DOHH2 (cell line): ENCODE data around the gene GPR61.

ENCODE experiments used
- H3F3A ChIP-seq: fragments of 200-600 bp; sonication (generic), shearing (Covaris generic); 2 replicates; pipeline ENCODE4 v1.6.0; 2016; ENCODE audit warnings: antibody characterized with exemption, mild to moderate bottlenecking; ENCODE audit not compliant: control insufficient read depth, insufficient read depth
- H3K27ac ChIP-seq: fragments of 200-600 bp; sonication (generic); 2 replicates; pipeline ENCODE4 v1.5.1; 2014; ENCODE audit warnings: low read depth, mild to moderate bottlenecking, low read length, moderate library complexity
- H3K27me3 ChIP-seq: fragments of 200-600 bp; sonication (generic); 2 replicates; pipeline ENCODE4 v1.6.1; 2014; ENCODE audit warnings: mild to moderate bottlenecking, low read length, mixed read lengths; ENCODE audit not compliant: control insufficient read depth
- H3K36me3 ChIP-seq: fragments of 200-600 bp; sonication (generic); 2 replicates; pipeline ENCODE4 v1.6.1; 2014; ENCODE audit warnings: mild to moderate bottlenecking, low read length, moderate library complexity, mixed read lengths; ENCODE audit not compliant: control insufficient read depth
- H3K4me1 ChIP-seq: fragments of 200-600 bp; sonication (generic); 2 replicates; pipeline ENCODE4 v1.6.1; 2014; ENCODE audit warnings: mild to moderate bottlenecking, low read length, mixed read lengths; ENCODE audit not compliant: control insufficient read depth
- H3K4me2 ChIP-seq: fragments of 200-600 bp; sonication (generic); 2 replicates; pipeline ENCODE4 v1.6.0; 2014; ENCODE audit warnings: mild to moderate bottlenecking, low read length, moderate library complexity
- H3K4me3 ChIP-seq: fragments of 200-600 bp; sonication (generic); 2 replicates; pipeline ENCODE4 v1.5.1; 2014; ENCODE audit warnings: mild to moderate bottlenecking, low read length, mixed read lengths
- H3K79me2 ChIP-seq: fragments of 200-600 bp; sonication (generic); 2 replicates; pipeline ENCODE4 v1.6.1; 2014; ENCODE audit warnings: mild to moderate bottlenecking, low read length, mixed read lengths; ENCODE audit not compliant: control insufficient read depth
- H3K9me2 ChIP-seq: fragments of 200-600 bp; sonication (generic); replicated peaks from 2 replicates; pipeline ENCODE4 v1.6.1; 2014; ENCODE audit warnings: mild to moderate bottlenecking, low read length, mixed read lengths; ENCODE audit not compliant: control insufficient read depth
- H3K9me3 ChIP-seq: fragments of 200-600 bp; sonication (generic); 2 replicates; pipeline ENCODE4 v1.6.1; 2014; ENCODE audit warnings: antibody characterized with exemption, low read length, mixed read lengths; ENCODE audit not compliant: control insufficient read depth, insufficient read depth
- H4K20me1 ChIP-seq: fragments of 200-600 bp; sonication (generic); 2 replicates; pipeline ENCODE4 v1.6.0; 2014; ENCODE audit warnings: low read depth, mild to moderate bottlenecking, antibody characterized with exemption, low read length, moderate library complexity; ENCODE audit not compliant: control insufficient read depth, insufficient read depth
- CTCF ChIP-seq: fragments of 200-600 bp; sonication (generic); IDR thresholded peaks from one replicate; pipeline ENCODE4 v1.5.1; 2014; ENCODE audit warnings: antibody characterized with exemption, mild to moderate bottlenecking, low read depth, low read length; ENCODE audit not compliant: poor library complexity, severe bottlenecking
- EZH2phosphoT487 ChIP-seq: fragments of 200-600 bp; sonication (generic); IDR thresholded peaks from 2 replicates; pipeline ENCODE4 v1.6.1; 2017; ENCODE audit warnings: borderline replicate concordance, mild to moderate bottlenecking, antibody characterized with exemption, low read length, moderate library complexity, mixed read lengths

GPR61 gene

GRCh38 chr1:109539676-109540075 lies at the start of gene GPR61:
TSS of gene GPR61 (plus strand) at chr1:109539872. CDS start at chr1:109543023, 3,151 bp downstream.
- peaks cover 11% of the 10 kb centered on the region; the same call in 1 of the 2 replicates for H3K27me3 ChIP-seq
- H3K4me2 ChIP-seq: no peak within 1 kb of the TSS
- no peaks in the 10 kb centered on the region for H3F3A ChIP-seq
- no peaks in the 10 kb centered on the region for H3K79me2 ChIP-seq
- TF ChIP-seq EZH2phosphoT487: no peak
- no peak for TF ChIP-seq CTCF
- H4K20me1 ChIP-seq: no peaks in the 10 kb centered on the region
- no peak within 1 kb of the TSS for H3K4me3 ChIP-seq
- no peaks in the 10 kb centered on the region for H3K4me1 ChIP-seq
- H3K36me3 ChIP-seq: no peaks in the 10 kb centered on the region
- no peaks in the 10 kb centered on the region for H3K9me3 ChIP-seq
- no peaks in the 10 kb centered on the region for H3K9me2 ChIP-seq
- no peak within 1 kb of the TSS for H3K27ac ChIP-seq

GRCh38 chr1:109490029-109490933 lies 49.4 kb upstream of the GPR61 start:
- H3K27me3 ChIP-seq: no peaks in the 10 kb centered on the region

GRCh38 chr1:109490934-109491302 lies 48.8 kb upstream of the GPR61 start:
- TF ChIP-seq EZH2phosphoT487: no peak
- TF ChIP-seq CTCF: no peak
- H4K20me1 ChIP-seq: no peaks in the 10 kb centered on the region
- H3K36me3 ChIP-seq: peaks cover 27% of the 10 kb centered on the region
- H3K27ac ChIP-seq: no peak overlapping the region
- peaks cover 17% of the 10 kb centered on the region for H3K79me2 ChIP-seq
- no peak overlapping the region for H3K4me2 ChIP-seq
- no peaks in the 10 kb centered on the region; the same call in 1 of the 2 replicates for H3F3A ChIP-seq
- H3K9me2 ChIP-seq: no peaks in the 10 kb centered on the region
- H3K9me3 ChIP-seq: no peaks in the 10 kb centered on the region
- no peak overlapping the region for H3K4me3 ChIP-seq
- H3K27me3 ChIP-seq: no peaks in the 10 kb centered on the region
- peaks cover 13% of the 10 kb centered on the region for H3K4me1 ChIP-seq

More at GRCh38 chr1:109490029-109490933, 49.4 kb upstream of the GPR61 start:
- TF ChIP-seq CTCF (peak; percentile 77), EZH2phosphoT487 (no peak)
- H4K20me1 ChIP-seq: no peaks in the 10 kb centered on the region
- peaks cover 15% of the 10 kb centered on the region for H3K79me2 ChIP-seq
- no peaks in the 10 kb centered on the region for H3K9me3 ChIP-seq
- H3K4me3 ChIP-seq: no peak overlapping the region
- no peak overlapping the region for H3K4me2 ChIP-seq
- peaks cover 24% of the 10 kb centered on the region for H3K36me3 ChIP-seq
- H3K4me1 ChIP-seq: peaks cover 18% of the 10 kb centered on the region
- no peaks in the 10 kb centered on the region for H3K9me2 ChIP-seq
- no peaks in the 10 kb centered on the region; the same call in 1 of the 2 replicates for H3F3A ChIP-seq
- no peak overlapping the region for H3K27ac ChIP-seq
